GM12872 (cell line): ENCODE results near the gene PDS5B.

ENCODE experiments used
- CTCF ChIP-seq: IDR thresholded peaks from 3 replicates; pipeline ENCODE4 v1.5.1; 2011; ENCODE audit warnings: low read depth, mild to moderate bottlenecking, low read length, moderate library complexity; ENCODE audit not compliant: insufficient read depth

PDS5B gene

GRCh38 chr13:32585550-32586079, 637 bp upstream of the PDS5B start:
- TF ChIP-seq CTCF = no peak

- TF ChIP-seq CTCF = no peak
These were observed 959 bp downstream of the PDS5B start for GRCh38 chr13:32587011-32587810.

GRCh38 chr13:32587811-32588170, 1.5 kb downstream of the PDS5B start:
- TF ChIP-seq CTCF = no peak

GRCh38 chr13:32588736-32589135, 2.5 kb downstream of the PDS5B start:
- no peak for TF ChIP-seq CTCF

GRCh38 chr13:32589471-32589870, 3.2 kb downstream of the PDS5B start:
- no peak for TF ChIP-seq CTCF

- TF ChIP-seq CTCF = no peak
These were observed 4.0 kb downstream of the PDS5B start for GRCh38 chr13:32590266-32590665.

GRCh38 chr13:32592082-32592481, 5.8 kb downstream of the PDS5B start:
- TF ChIP-seq CTCF = no peak
